LNCaP clone FGC (cell line): ENCODE data around the gene EXT2.
A peak's percentile ranks its signal among the peaks of the same experiment; 100 is the strongest.

ENCODE experiments used
- DNase-seq: peaks from one replicate; pipeline ENCODE4 v3.0.0-alpha.2; 2011; ENCODE audit warnings: low read depth
- H3K4me3 ChIP-seq: 2 replicates; pipeline ENCODE4 v1.5.1; 2011; ENCODE audit warnings: mild to moderate bottlenecking, low read depth, low read length, control low read depth
- CTCF ChIP-seq: IDR thresholded peaks from 2 replicates; pipeline ENCODE4 v1.5.1; 2012; ENCODE audit warnings: mild to moderate bottlenecking; ENCODE audit not compliant: control insufficient read depth, insufficient read depth; ENCODE audit errors: extremely low read depth

The EXT2 gene

GRCh38 chr11:44096360-44097185 lies 1.1 kb downstream of the EXT2 start:
- H3K4me3 ChIP-seq: peak overlapping the region; percentile 82
- no peak for DNase-seq
- no peak for TF ChIP-seq CTCF

GRCh38 chr11:44097821-44098220 lies 2.3 kb downstream of the EXT2 start:
- no peak overlapping the region for H3K4me3 ChIP-seq
- DNase-seq: no peak
- no peak for TF ChIP-seq CTCF

- no peak for TF ChIP-seq CTCF
- H3K4me3 ChIP-seq: no peak overlapping the region
- DNase-seq: no peak
These were observed 5.6 kb downstream of the EXT2 start for GRCh38 chr11:44101098-44101497.

GRCh38 chr11:44104481-44105294 lies 9.2 kb downstream of the EXT2 start:
- H3K4me3 ChIP-seq: no peak overlapping the region
- DNase-seq: no peak
- no peak for TF ChIP-seq CTCF

GRCh38 chr11:44108260-44108659 lies 12.8 kb downstream of the EXT2 start:
- DNase-seq: no peak
- no peak for TF ChIP-seq CTCF
- no peak overlapping the region for H3K4me3 ChIP-seq

GRCh38 chr11:44110231-44110679 lies 14.8 kb downstream of the EXT2 start:
- DNase-seq: no peak
- peak; percentile 89 for TF ChIP-seq CTCF

More at GRCh38 chr11:44110231-44110679, 14.8 kb downstream of the EXT2 start:
- H3K4me3 ChIP-seq: no peak overlapping the region
